Measurements from ENCODE around the gene TNPO3.

GRCh38 chr7:128931965-128932861, 122.7 kb downstream of the TNPO3 start:
- TF ChIP-seq, protein P1, sequence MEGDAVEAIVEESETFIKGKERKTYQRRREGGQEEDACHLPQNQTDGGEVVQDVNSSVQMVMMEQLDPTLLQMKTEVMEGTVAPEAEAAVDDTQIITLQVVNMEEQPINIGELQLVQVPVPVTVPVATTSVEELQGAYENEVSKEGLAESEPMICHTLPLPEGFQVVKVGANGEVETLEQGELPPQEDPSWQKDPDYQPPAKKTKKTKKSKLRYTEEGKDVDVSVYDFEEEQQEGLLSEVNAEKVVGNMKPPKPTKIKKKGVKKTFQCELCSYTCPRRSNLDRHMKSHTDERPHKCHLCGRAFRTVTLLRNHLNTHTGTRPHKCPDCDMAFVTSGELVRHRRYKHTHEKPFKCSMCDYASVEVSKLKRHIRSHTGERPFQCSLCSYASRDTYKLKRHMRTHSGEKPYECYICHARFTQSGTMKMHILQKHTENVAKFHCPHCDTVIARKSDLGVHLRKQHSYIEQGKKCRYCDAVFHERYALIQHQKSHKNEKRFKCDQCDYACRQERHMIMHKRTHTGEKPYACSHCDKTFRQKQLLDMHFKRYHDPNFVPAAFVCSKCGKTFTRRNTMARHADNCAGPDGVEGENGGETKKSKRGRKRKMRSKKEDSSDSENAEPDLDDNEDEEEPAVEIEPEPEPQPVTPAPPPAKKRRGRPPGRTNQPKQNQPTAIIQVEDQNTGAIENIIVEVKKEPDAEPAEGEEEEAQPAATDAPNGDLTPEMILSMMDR (IDR thresholded peaks at IDR 0.05; ENCODE audit: poor library complexity, severe bottlenecking), result no peak
- no peak for TF ChIP-seq TAF1 (IDR thresholded peaks at IDR 0.05; ENCODE audit: low read depth)
- no peak for TF ChIP-seq REST (IDR thresholded peaks at IDR 0.05; ENCODE audit: borderline replicate concordance)

Data from neural cell (in vitro differentiated cells).